ENCODE measurements around the gene LTBP1. TPM values are rescaled to one million over a fixed set of nuclear protein-coding genes. Genes with fewer than 3 reads are reported as not detected.

The LTBP1 gene
- total RNA-seq, 1 donor from 2014 or later, result 29.7 TPM

DNA sequence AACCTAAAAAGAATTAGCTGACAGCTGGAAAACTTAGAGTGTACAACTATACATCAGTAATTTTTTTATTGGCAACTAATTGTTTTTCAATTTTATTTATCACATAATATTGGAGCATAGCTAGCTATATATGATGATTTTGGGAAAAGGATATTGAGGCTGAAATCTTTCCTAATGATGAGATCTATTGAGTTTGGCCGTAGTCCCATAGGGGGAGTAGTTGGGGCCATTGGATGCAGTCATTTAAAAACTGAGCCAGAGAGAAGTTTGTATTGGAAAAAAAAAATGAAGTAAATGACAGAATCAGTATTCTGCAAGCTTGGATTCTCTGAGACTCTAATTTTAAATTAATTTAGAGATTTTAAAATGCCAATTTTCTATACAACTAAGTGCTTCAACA is 179.8 kb downstream of the LTBP1 start:
- Mint-ChIP-seq H3K4me1 (ENCODE audit: low read depth, unreplicated experiment) (peaks cover 38% of the 10 kb centered on the region), H3K9me3 (ENCODE audit: unreplicated experiment) (peaks cover 5% of the 10 kb centered on the region), H3K36me3 (ENCODE audit: low read depth, unreplicated experiment) (peaks cover 3% of the 10 kb centered on the region), H3K27ac (ENCODE audit: unreplicated experiment) (no peak overlapping the region), H3K4me3 (ENCODE audit: unreplicated experiment) (no peak overlapping the region), H3K27me3 (ENCODE audit: low read depth, unreplicated experiment) (no peaks in the 10 kb centered on the region)
- Histone ChIP-seq H2AFZ (ENCODE audit: low read depth, low read length) (no peak overlapping the region), H3K27ac (ENCODE audit: low read depth, low read length) (no peak overlapping the region), H3K4me1 (ENCODE audit: insufficient read depth, low read length) (peaks cover 19% of the 10 kb centered on the region), H3K9me3 (ENCODE audit: insufficient read depth, low read depth, low read length) (no peaks in the 10 kb centered on the region), H3K4me2 (ENCODE audit: low read length) (no peak overlapping the region), H3K36me3 (ENCODE audit: insufficient read depth, low read length) (no peaks in the 10 kb centered on the region), H4K20me1 (ENCODE audit: insufficient read depth, low read length) (no peaks in the 10 kb centered on the region), H3K4me3 (ENCODE audit: insufficient read depth, low read depth, low read length) (no peak overlapping the region), H3K79me2 (ENCODE audit: insufficient read depth, low read length) (no peaks in the 10 kb centered on the region), H3K27me3 (ENCODE audit: insufficient read depth, low read length) (no peaks in the 10 kb centered on the region), H3K9ac (ENCODE audit: low read length) (no peak overlapping the region)
- no peak for FAIRE-seq
- no peak for DNase-seq (ENCODE audit: low read depth)
- no peak for TF ChIP-seq EZH2 (IDR thresholded peaks at IDR 0.05; ENCODE audit: insufficient read depth, low read length)
- TF ChIP-seq, protein P1, sequence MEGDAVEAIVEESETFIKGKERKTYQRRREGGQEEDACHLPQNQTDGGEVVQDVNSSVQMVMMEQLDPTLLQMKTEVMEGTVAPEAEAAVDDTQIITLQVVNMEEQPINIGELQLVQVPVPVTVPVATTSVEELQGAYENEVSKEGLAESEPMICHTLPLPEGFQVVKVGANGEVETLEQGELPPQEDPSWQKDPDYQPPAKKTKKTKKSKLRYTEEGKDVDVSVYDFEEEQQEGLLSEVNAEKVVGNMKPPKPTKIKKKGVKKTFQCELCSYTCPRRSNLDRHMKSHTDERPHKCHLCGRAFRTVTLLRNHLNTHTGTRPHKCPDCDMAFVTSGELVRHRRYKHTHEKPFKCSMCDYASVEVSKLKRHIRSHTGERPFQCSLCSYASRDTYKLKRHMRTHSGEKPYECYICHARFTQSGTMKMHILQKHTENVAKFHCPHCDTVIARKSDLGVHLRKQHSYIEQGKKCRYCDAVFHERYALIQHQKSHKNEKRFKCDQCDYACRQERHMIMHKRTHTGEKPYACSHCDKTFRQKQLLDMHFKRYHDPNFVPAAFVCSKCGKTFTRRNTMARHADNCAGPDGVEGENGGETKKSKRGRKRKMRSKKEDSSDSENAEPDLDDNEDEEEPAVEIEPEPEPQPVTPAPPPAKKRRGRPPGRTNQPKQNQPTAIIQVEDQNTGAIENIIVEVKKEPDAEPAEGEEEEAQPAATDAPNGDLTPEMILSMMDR (IDR thresholded peaks at IDR 0.05; ENCODE audit: insufficient read depth, low read depth, low read length), result no peak

DNA sequence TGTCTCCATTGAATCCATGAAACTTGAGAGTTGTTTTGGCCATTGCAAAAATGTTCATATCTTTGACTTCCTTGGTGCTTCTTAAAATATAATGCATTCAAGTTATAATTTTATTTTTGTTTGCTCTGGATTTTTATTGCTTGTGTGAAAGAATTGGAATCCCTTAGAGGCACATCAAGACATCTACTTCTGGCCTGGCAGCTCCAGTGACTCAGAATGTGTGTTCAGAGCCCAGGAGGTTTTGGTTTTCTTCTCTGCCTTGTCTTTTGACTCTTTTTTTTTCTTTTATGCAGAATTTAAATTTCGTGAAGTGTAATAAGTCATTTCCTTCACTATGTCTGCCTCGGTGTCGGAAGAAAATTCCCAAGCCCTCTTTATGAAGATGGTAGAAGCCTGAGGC is 180.2 kb downstream of the LTBP1 start:
- Histone ChIP-seq H3K9me3 (ENCODE audit: insufficient read depth, low read depth, low read length) (no peaks in the 10 kb centered on the region), H3K79me2 (ENCODE audit: insufficient read depth, low read length) (no peaks in the 10 kb centered on the region), H2AFZ (ENCODE audit: low read depth, low read length) (no peak overlapping the region), H3K27ac (ENCODE audit: low read depth, low read length) (no peak overlapping the region), H3K4me1 (ENCODE audit: insufficient read depth, low read length) (peaks cover 20% of the 10 kb centered on the region), H3K4me2 (ENCODE audit: low read length) (peak overlapping the region; percentile 33), H3K4me3 (ENCODE audit: insufficient read depth, low read depth, low read length) (no peak overlapping the region), H3K36me3 (ENCODE audit: insufficient read depth, low read length) (no peaks in the 10 kb centered on the region), H4K20me1 (ENCODE audit: insufficient read depth, low read length) (no peaks in the 10 kb centered on the region), H3K27me3 (ENCODE audit: insufficient read depth, low read length) (no peaks in the 10 kb centered on the region), H3K9ac (ENCODE audit: low read length) (no peak overlapping the region)
- TF ChIP-seq, protein P1 (IDR thresholded peaks at IDR 0.05; ENCODE audit: insufficient read depth, low read depth, low read length), result no peak
- no peak for TF ChIP-seq EZH2 (IDR thresholded peaks at IDR 0.05; ENCODE audit: insufficient read depth, low read length)
- Mint-ChIP-seq H3K27ac (ENCODE audit: unreplicated experiment) (peak overlapping the region; percentile 81), H3K36me3 (ENCODE audit: low read depth, unreplicated experiment) (peaks cover 2% of the 10 kb centered on the region), H3K9me3 (ENCODE audit: unreplicated experiment) (peaks cover 5% of the 10 kb centered on the region), H3K4me1 (ENCODE audit: low read depth, unreplicated experiment) (peaks cover 41% of the 10 kb centered on the region), H3K4me3 (ENCODE audit: unreplicated experiment) (no peak overlapping the region), H3K27me3 (ENCODE audit: low read depth, unreplicated experiment) (no peaks in the 10 kb centered on the region)
- FAIRE-seq (peak; percentile 76), DNase-seq (ENCODE audit: low read depth) (peak; percentile 56)

GRCh38 chr2:33129263-33130053 is 182.7 kb downstream of the LTBP1 start:
- no peak for DNase-seq (ENCODE audit: low read depth)
- no peaks in the 10 kb centered on the region for H3K27me3 Mint-ChIP-seq (ENCODE audit: low read depth, unreplicated experiment)
- H2AFZ ChIP-seq (ENCODE audit: low read depth, low read length), result no peak overlapping the region
- H3K27me3 ChIP-seq (ENCODE audit: insufficient read depth, low read length), result no peaks in the 10 kb centered on the region
- no peak overlapping the region for H3K4me3 ChIP-seq (ENCODE audit: insufficient read depth, low read depth, low read length)
- FAIRE-seq, result no peak
- H3K9ac ChIP-seq (ENCODE audit: low read length), result no peak overlapping the region
- no peaks in the 10 kb centered on the region for H3K36me3 ChIP-seq (ENCODE audit: insufficient read depth, low read length)
- peaks cover 34% of the 10 kb centered on the region for H3K4me1 ChIP-seq (ENCODE audit: insufficient read depth, low read length)
- no peaks in the 10 kb centered on the region for H3K9me3 ChIP-seq (ENCODE audit: insufficient read depth, low read depth, low read length)
- H4K20me1 ChIP-seq (ENCODE audit: insufficient read depth, low read length), result no peaks in the 10 kb centered on the region
- H3K27ac Mint-ChIP-seq (ENCODE audit: unreplicated experiment), result peak overlapping the region; percentile 34
- H3K4me1 Mint-ChIP-seq (ENCODE audit: low read depth, unreplicated experiment), result peaks cover 45% of the 10 kb centered on the region
- TF ChIP-seq, protein P1 (IDR thresholded peaks at IDR 0.05; ENCODE audit: insufficient read depth, low read depth, low read length), result no peak
- TF ChIP-seq EZH2 (IDR thresholded peaks at IDR 0.05; ENCODE audit: insufficient read depth, low read length), result no peak
- H3K36me3 Mint-ChIP-seq (ENCODE audit: low read depth, unreplicated experiment), result no peaks in the 10 kb centered on the region
- H3K27ac ChIP-seq (ENCODE audit: low read depth, low read length), result no peak overlapping the region
- peaks cover 2% of the 10 kb centered on the region for H3K9me3 Mint-ChIP-seq (ENCODE audit: unreplicated experiment)
- H3K79me2 ChIP-seq (ENCODE audit: insufficient read depth, low read length), result no peaks in the 10 kb centered on the region
- H3K4me3 Mint-ChIP-seq (ENCODE audit: unreplicated experiment), result no peak overlapping the region
- no peak overlapping the region for H3K4me2 ChIP-seq (ENCODE audit: low read length)

Measured in astrocyte (in vitro differentiated cells and primary cell).